HepG2 (cell line): ENCODE results near the gene NRBP1. TPM values are rescaled to one million over a fixed set of nuclear protein-coding genes. Genes with fewer than 3 reads are reported as not detected.

Experiments used
- CENPT ChIP-seq: sonication (generic); formaldehyde crosslinking; IDR thresholded peaks from 2 replicates; pipeline ENCODE4 v1.8.0; 2022; ENCODE audit warnings: low read depth, mild to moderate bottlenecking, moderate library complexity, missing genetic modification reagents
- FOXM1 ChIP-seq: sonication (generic); formaldehyde crosslinking; IDR thresholded peaks from 2 replicates; pipeline ENCODE4 v1.5.0; 2020; ENCODE audit warnings: missing genetic modification reagents
- KDM4B ChIP-seq: sonication (generic); formaldehyde crosslinking; IDR thresholded peaks from 2 replicates; pipeline ENCODE4 v1.4.0; 2020; ENCODE audit warnings: missing genetic modification reagents
- MAF1 ChIP-seq: sonication (generic); formaldehyde crosslinking; IDR thresholded peaks from 2 replicates; pipeline ENCODE4 v1.5.0; 2020; ENCODE audit warnings: missing genetic modification reagents, borderline replicate concordance
- NFAT5 ChIP-seq: sonication (generic); formaldehyde crosslinking; IDR thresholded peaks from 2 replicates; pipeline ENCODE4 v1.4.0; 2020; ENCODE audit warnings: missing genetic modification reagents
- TP53 ChIP-seq: sonication (generic); formaldehyde crosslinking; conservative IDR thresholded peaks from 2 replicates; pipeline ENCODE4 v1.4.0; 2020; ENCODE audit warnings: missing genetic modification reagents
- ZFP62 ChIP-seq: sonication (generic); formaldehyde crosslinking; IDR thresholded peaks from 2 replicates; pipeline ENCODE4 v1.4.0; 2020; ENCODE audit warnings: missing genetic modification reagents
- ZMAT3 ChIP-seq: sonication (generic); formaldehyde crosslinking; conservative IDR thresholded peaks from 2 replicates; pipeline ENCODE4 v1.7.0; 2021; ENCODE audit warnings: missing genetic modification reagents
- ZNF263 ChIP-seq: sonication (generic); formaldehyde crosslinking; IDR thresholded peaks from 2 replicates; pipeline ENCODE4 v1.4.0; 2020; ENCODE audit warnings: missing genetic modification reagents
- ZNF468 ChIP-seq: sonication (generic); formaldehyde crosslinking; IDR thresholded peaks from 2 replicates; pipeline ENCODE4 v1.8.0; 2022; ENCODE audit warnings: mild to moderate bottlenecking, moderate library complexity, missing genetic modification reagents
- ZNF496 ChIP-seq: sonication (generic); formaldehyde crosslinking; IDR thresholded peaks from 2 replicates; pipeline ENCODE4 v1.8.1; 2023; ENCODE audit warnings: mild to moderate bottlenecking, moderate library complexity, missing genetic modification reagents; ENCODE audit not compliant: insufficient replicate concordance
- ZNF572 ChIP-seq: sonication (generic); formaldehyde crosslinking; IDR thresholded peaks from 2 replicates; pipeline ENCODE4 v1.5.1; 2020; ENCODE audit warnings: mild to moderate bottlenecking, missing genetic modification reagents
- ZNF781 ChIP-seq: sonication (generic); formaldehyde crosslinking; IDR thresholded peaks from 2 replicates; pipeline ENCODE4 v1.5.1; 2020; ENCODE audit warnings: borderline replicate concordance, mild to moderate bottlenecking, missing genetic modification reagents; ENCODE audit errors: not compliant biosample characterization
- polyA plus RNA-seq, 8 experiments: library from polyadenylated mRNA; depleted of rRNA in 3 of 8; stranded (reverse) in 7 of 8; unstranded in 1 of 8; fragments of >200 nt; fragmentation: Illumina TruSeq in 4 of 8; extraction: Trizol in 4 of 8; gene quantifications; 2 replicates each; pipeline versions ENCODE4 v1.2.1 to v1.2.3, GENCODE V29; 2011 to 2016; ENCODE audit warnings: low read depth in 4 of 8, missing spikeins in 1 of 8, mixed read lengths in 1 of 8; ENCODE audit not compliant: insufficient read depth in 1 of 8
- total RNA-seq, 5 experiments: library from RNA; depleted of rRNA; stranded (reverse); fragments of >200 nt; fragmentation: Illumina TruSeq; extraction: Trizol; gene quantifications; 2 replicates each; pipeline ENCODE4 v1.2.3, GENCODE V29; 2016; ENCODE audit warnings: low read depth in 1 of 5
- TF ChIP-seq, protein P1 (sequence below): sonication (generic); formaldehyde crosslinking; IDR thresholded peaks from 2 replicates; pipeline ENCODE4 v1.5.0; 2020; ENCODE audit warnings: mild to moderate bottlenecking, missing genetic modification reagents, borderline replicate concordance
- TF ChIP-seq, protein P2 (sequence below): sonication (generic); formaldehyde crosslinking; IDR thresholded peaks from 2 replicates; pipeline ENCODE4 v1.4.0; 2020; ENCODE audit warnings: missing genetic modification reagents
- TF ChIP-seq, protein P3 (sequence below): sonication (generic); formaldehyde crosslinking; IDR thresholded peaks from 2 replicates; pipeline ENCODE4 v1.9.0; 2022; ENCODE audit warnings: low read depth, missing genetic modification reagents

Gene NRBP1
- total and polyA plus RNA-seq, 2 of the 13 experiments (the other 11 are each of a cell fraction or from before 2014, with no cell fraction given), result 165 to 240 TPM

DNA sequence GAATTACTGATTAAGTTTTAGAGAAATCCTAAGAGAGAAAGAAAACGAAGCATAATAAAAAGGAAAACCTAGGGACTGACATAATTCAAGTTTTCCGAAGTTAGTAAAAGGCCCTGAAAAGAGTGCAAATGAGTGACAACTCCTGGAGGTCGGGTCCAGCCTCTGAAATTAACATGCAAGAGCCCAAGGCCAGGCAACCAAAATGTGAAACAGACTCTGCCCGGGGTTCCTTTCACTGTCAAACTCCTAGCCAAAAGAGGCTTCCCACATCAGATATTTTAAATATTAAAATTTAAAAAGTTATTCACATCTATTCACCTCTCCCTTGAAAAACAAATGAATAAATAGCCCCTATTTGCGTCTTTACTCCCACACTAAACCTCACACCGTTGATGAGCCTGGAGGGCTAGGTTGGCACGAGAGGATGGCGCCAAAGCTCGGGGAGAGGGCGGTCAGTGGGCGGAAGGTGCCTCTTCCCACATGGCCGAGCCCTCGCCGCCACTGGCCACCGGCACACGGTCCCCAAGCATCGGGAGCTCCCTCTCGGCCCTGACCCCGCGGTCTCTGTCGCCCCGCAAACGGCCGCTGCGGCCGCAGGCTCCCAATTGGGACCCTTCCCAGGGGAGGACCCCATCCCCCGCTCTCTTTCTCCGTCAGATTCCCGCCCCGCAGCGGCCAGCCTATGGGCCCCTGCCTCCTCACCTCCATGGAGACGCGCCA, 19.7 kb upstream of the NRBP1 start (continued):
- TF ChIP-seq, protein P1, sequence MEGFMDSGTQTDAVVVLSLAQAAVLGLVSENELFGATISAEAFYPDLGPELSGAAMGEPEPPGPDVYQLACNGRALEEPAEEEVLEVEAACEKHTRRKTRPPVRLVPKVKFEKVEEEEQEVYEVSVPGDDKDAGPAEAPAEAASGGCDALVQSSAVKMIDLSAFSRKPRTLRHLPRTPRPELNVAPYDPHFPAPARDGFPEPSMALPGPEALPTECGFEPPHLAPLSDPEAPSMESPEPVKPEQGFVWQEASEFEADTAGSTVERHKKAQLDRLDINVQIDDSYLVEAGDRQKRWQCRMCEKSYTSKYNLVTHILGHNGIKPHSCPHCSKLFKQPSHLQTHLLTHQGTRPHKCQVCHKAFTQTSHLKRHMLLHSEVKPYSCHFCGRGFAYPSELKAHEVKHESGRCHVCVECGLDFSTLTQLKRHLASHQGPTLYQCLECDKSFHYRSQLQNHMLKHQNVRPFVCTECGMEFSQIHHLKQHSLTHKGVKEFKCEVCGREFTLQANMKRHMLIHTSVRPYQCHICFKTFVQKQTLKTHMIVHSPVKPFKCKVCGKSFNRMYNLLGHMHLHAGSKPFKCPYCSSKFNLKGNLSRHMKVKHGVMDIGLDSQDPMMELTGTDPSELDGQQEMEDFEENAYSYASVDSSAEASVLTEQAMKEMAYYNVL (CRISPR knock-in tag), result no peak
- TF ChIP-seq TP53 (CRISPR knock-in tag) (no peak), ZNF263 (0 out of 2 replicates have a peak, but pooled peaks have one; percentile 67), ZFP62 (no peak), ZNF781 (CRISPR knock-in tag) (peak; percentile 58), ZNF468 (CRISPR knock-in tag) (no peak), FOXM1 (CRISPR knock-in tag) (0 out of 2 replicates have a peak, but pooled peaks have one; percentile 9), KDM4B (CRISPR knock-in tag) (0 out of 2 replicates have a peak, but pooled peaks have one; percentile 36), ZMAT3 (CRISPR knock-in tag) (no peak), MAF1 (CRISPR knock-in tag) (peak; percentile 35; the same call in 1 of the 2 replicates), ZNF572 (CRISPR knock-in tag) (0 out of 2 replicates have a peak, but pooled peaks have one; percentile 25), ZNF496 (no peak), NFAT5 (no peak), CENPT (no peak)
- TF ChIP-seq, protein P2, sequence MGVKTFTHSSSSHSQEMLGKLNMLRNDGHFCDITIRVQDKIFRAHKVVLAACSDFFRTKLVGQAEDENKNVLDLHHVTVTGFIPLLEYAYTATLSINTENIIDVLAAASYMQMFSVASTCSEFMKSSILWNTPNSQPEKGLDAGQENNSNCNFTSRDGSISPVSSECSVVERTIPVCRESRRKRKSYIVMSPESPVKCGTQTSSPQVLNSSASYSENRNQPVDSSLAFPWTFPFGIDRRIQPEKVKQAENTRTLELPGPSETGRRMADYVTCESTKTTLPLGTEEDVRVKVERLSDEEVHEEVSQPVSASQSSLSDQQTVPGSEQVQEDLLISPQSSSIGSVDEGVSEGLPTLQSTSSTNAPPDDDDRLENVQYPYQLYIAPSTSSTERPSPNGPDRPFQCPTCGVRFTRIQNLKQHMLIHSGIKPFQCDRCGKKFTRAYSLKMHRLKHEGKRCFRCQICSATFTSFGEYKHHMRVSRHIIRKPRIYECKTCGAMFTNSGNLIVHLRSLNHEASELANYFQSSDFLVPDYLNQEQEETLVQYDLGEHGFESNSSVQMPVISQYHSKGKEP (CRISPR knock-in tag), result 0 out of 2 replicates have a peak, but pooled peaks have one; percentile 1
- TF ChIP-seq, protein P3, sequence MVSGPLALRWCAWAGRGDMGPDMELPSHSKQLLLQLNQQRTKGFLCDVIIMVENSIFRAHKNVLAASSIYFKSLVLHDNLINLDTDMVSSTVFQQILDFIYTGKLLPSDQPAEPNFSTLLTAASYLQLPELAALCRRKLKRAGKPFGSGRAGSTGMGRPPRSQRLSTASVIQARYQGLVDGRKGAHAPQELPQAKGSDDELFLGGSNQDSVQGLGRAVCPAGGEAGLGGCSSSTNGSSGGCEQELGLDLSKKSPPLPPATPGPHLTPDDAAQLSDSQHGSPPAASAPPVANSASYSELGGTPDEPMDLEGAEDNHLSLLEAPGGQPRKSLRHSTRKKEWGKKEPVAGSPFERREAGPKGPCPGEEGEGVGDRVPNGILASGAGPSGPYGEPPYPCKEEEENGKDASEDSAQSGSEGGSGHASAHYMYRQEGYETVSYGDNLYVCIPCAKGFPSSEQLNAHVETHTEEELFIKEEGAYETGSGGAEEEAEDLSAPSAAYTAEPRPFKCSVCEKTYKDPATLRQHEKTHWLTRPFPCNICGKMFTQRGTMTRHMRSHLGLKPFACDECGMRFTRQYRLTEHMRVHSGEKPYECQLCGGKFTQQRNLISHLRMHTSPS (CRISPR knock-in tag), result peak; percentile 25; the same call in 1 of the 2 replicates
